Dedifferentiated amniotic fluid mesenchymal stem cell (primary cell): ENCODE data around the gene NXNL1.
"Not testable (repeated sequence)": the region's sequence is repeated elsewhere in the genome, so short reads cannot be mapped to it uniquely, and the experiment has no call there.

Experiments
- DNase-seq: peaks from one replicate; pipeline ENCODE4 v3.0.0-alpha.2; 2016; ENCODE audit errors: extremely low spot score

NXNL1 gene

GRCh38 chr19:17460372-17461230 is at the start of gene NXNL1:
Gene NXNL1 (minus strand): TSS chr19:17460926. CDS start chr19:17460869, 57 bp downstream.
- DNase-seq = no peak

- DNase-seq = not testable (repeated sequence)
Measured at GRCh38 chr19:17508558-17508933, 47.8 kb upstream of the NXNL1 start.

GRCh38 chr19:17506745-17507144 is 46.0 kb upstream of the NXNL1 start:
- no peak for DNase-seq

- no peak for DNase-seq
Measured at GRCh38 chr19:17505223-17505622, 44.5 kb upstream of the NXNL1 start.

GRCh38 chr19:17504456-17504855 is 43.7 kb upstream of the NXNL1 start:
- no peak for DNase-seq

- DNase-seq = no peak
Measured at GRCh38 chr19:17504030-17504429, 43.3 kb upstream of the NXNL1 start.

- no peak for DNase-seq
Measured at GRCh38 chr19:17503240-17503639, 42.5 kb upstream of the NXNL1 start.

GRCh38 chr19:17500447-17501198 is 39.9 kb upstream of the NXNL1 start:
- no peak for DNase-seq

GRCh38 chr19:17499648-17500446 is 39.1 kb upstream of the NXNL1 start:
- DNase-seq = no peak

- not testable (repeated sequence) for DNase-seq
Measured at GRCh38 chr19:17499025-17499424, 38.3 kb upstream of the NXNL1 start.

GRCh38 chr19:17497149-17497798 is 36.5 kb upstream of the NXNL1 start:
- no peak for DNase-seq

- DNase-seq = no peak
Measured at GRCh38 chr19:17496337-17496997, 35.7 kb upstream of the NXNL1 start.

GRCh38 chr19:17495639-17496296 is 35.0 kb upstream of the NXNL1 start:
- no peak for DNase-seq

- no peak for DNase-seq
Measured at GRCh38 chr19:17491287-17491686, 30.6 kb upstream of the NXNL1 start.

- no peak for DNase-seq
Measured at GRCh38 chr19:17490411-17490810, 29.7 kb upstream of the NXNL1 start.

- DNase-seq = no peak
Measured at GRCh38 chr19:17489392-17490030, 28.8 kb upstream of the NXNL1 start.

- no peak for DNase-seq
Measured at GRCh38 chr19:17488593-17489391, 28.1 kb upstream of the NXNL1 start.

GRCh38 chr19:17487284-17488121 is 26.8 kb upstream of the NXNL1 start:
- DNase-seq = no peak
